Endodermal cell (in vitro differentiated cells): ENCODE measurements around the gene CEP95. TPM values are rescaled to one million over a fixed set of nuclear protein-coding genes. Genes with fewer than 3 reads are reported as not detected.

ENCODE experiments used
- DNase-seq: peaks from one replicate; pipeline ENCODE4 v3.0.0-alpha.2; 2017
- H3K27ac ChIP-seq: 2 replicates; pipeline ENCODE4 v1.5.1; 2013; ENCODE audit warnings: mild to moderate bottlenecking, low read depth, low read length, moderate library complexity
- H3K27me3 ChIP-seq: 2 replicates; pipeline ENCODE4 v1.6.1; 2013; ENCODE audit warnings: mild to moderate bottlenecking, low read length, moderate library complexity; ENCODE audit not compliant: insufficient read depth, control insufficient read depth, poor library complexity, severe bottlenecking
- H3K36me3 ChIP-seq: 2 replicates; pipeline ENCODE4 v1.7.0; 2013; ENCODE audit warnings: mild to moderate bottlenecking, low read length, moderate library complexity; ENCODE audit not compliant: control insufficient read depth, insufficient read depth
- H3K4me1 ChIP-seq: one replicate; pipeline ENCODE4 v1.7.0; 2013; ENCODE audit warnings: low read length; ENCODE audit not compliant: control insufficient read depth, insufficient read depth
- H3K4me3 ChIP-seq: 2 replicates; pipeline ENCODE4 v1.5.1; 2013; ENCODE audit warnings: mild to moderate bottlenecking, low read length, moderate library complexity
- H3K9ac ChIP-seq: 2 replicates; pipeline ENCODE4 v1.6.1; 2013; ENCODE audit warnings: mild to moderate bottlenecking, low read length, moderate library complexity; ENCODE audit not compliant: poor library complexity, severe bottlenecking; ENCODE audit errors: extremely low read depth
- H3K9me3 ChIP-seq: 2 replicates; pipeline ENCODE4 v1.6.1; 2013; ENCODE audit warnings: mild to moderate bottlenecking, low read length, moderate library complexity; ENCODE audit not compliant: control insufficient read depth
- H3K27ac Mint-ChIP-seq: 2 replicates; pipeline ENCODE4 v1.8.0; 2020; ENCODE audit warnings: mixed read lengths
- H3K27me3 Mint-ChIP-seq: 2 replicates; pipeline ENCODE4 v1.8.0; 2021; ENCODE audit warnings: mild to moderate bottlenecking, mixed read lengths; ENCODE audit not compliant: insufficient read depth
- H3K36me3 Mint-ChIP-seq: 2 replicates; pipeline ENCODE4 v1.8.0; 2020; ENCODE audit warnings: low read depth, mixed read lengths
- H3K4me1 Mint-ChIP-seq: 2 replicates; pipeline ENCODE4 v1.8.0; 2020; ENCODE audit warnings: mixed read lengths
- H3K4me3 Mint-ChIP-seq: 2 replicates; pipeline ENCODE4 v1.8.0; 2020; ENCODE audit warnings: mild to moderate bottlenecking, moderate library complexity, mixed read lengths
- H3K9me3 Mint-ChIP-seq: 2 replicates; pipeline ENCODE4 v1.8.0; 2020; ENCODE audit warnings: mild to moderate bottlenecking, mixed read lengths
- WGBS, 2 experiments: methylation state at CpG; one replicate each; pipeline versions ENCODE4 v1.1.5 to v1.1.7; 2013; ENCODE audit warnings: missing lambda C conversion rate in 2 of 2, mixed read lengths in 1 of 2; ENCODE audit not compliant: insufficient coverage in 1 of 2, insufficient read length in 1 of 2; 5-methylcytosine and 5-hydroxymethylcytosine counted together
- microRNA-seq: library from miRNA; unstranded; fragments of <30 nt; microRNA quantifications from one replicate; pipeline ENCODE4 v1.2.0, GENCODE V29; 2020; ENCODE audit warnings: borderline microRNAs expressed
- total RNA-seq, 2 donors: library from RNA; stranded (reverse); fragmentation: NEBNext Ultra II Directional in 1 of 2; extraction: Animal tissue kit (Norgen Biotek cat#: 25700) in 1 of 2; gene quantifications; 2 replicates in 1 of 2; 3 replicates in 1 of 2; pipeline ENCODE4 v1.2.1, GENCODE V29; 2021
- TF ChIP-seq, protein P1 (sequence below): fragments of 200-600 bp; sonication (generic); conservative IDR thresholded peaks from 2 replicates; pipeline ENCODE4 v1.5.0; 2021; ENCODE audit warnings: antibody characterized with exemption, mild to moderate bottlenecking

Gene CEP95
- total RNA-seq, 2 donors from 2014 or later, result 75.5 to 93.9 TPM

GRCh38 chr17:64580384-64581315 lies 73.9 kb downstream of the CEP95 start:
- no peak for DNase-seq
- Mint-ChIP-seq H3K4me3 (no peak overlapping the region), H3K9me3 (no peaks in the 10 kb centered on the region), H3K36me3 (peaks cover 51% of the 10 kb centered on the region), H3K27ac (no peak overlapping the region), H3K27me3 (no peaks in the 10 kb centered on the region), H3K4me1 (no peaks in the 10 kb centered on the region)
- peaks cover 48% of the 10 kb centered on the region for H3K36me3 ChIP-seq
- TF ChIP-seq, protein P1, sequence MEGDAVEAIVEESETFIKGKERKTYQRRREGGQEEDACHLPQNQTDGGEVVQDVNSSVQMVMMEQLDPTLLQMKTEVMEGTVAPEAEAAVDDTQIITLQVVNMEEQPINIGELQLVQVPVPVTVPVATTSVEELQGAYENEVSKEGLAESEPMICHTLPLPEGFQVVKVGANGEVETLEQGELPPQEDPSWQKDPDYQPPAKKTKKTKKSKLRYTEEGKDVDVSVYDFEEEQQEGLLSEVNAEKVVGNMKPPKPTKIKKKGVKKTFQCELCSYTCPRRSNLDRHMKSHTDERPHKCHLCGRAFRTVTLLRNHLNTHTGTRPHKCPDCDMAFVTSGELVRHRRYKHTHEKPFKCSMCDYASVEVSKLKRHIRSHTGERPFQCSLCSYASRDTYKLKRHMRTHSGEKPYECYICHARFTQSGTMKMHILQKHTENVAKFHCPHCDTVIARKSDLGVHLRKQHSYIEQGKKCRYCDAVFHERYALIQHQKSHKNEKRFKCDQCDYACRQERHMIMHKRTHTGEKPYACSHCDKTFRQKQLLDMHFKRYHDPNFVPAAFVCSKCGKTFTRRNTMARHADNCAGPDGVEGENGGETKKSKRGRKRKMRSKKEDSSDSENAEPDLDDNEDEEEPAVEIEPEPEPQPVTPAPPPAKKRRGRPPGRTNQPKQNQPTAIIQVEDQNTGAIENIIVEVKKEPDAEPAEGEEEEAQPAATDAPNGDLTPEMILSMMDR, result no peak
- no peak overlapping the region for H3K27ac ChIP-seq
- H3K4me1 ChIP-seq, result no peaks in the 10 kb centered on the region
- WGBS, 2 experiments, result 70 to 92% methylated on average over 2 to 4 of the region's 7 CpGs
- H3K4me3 ChIP-seq, result no peak overlapping the region
- H3K9me3 ChIP-seq, result no peaks in the 10 kb centered on the region
- no peak overlapping the region for H3K9ac ChIP-seq
- no peaks in the 10 kb centered on the region for H3K27me3 ChIP-seq

GRCh38 chr17:64583038-64583437 lies 76.3 kb downstream of the CEP95 start:
- DNase-seq, result no peak
- Mint-ChIP-seq H3K36me3 (peaks cover 35% of the 10 kb centered on the region), H3K4me3 (no peak overlapping the region), H3K27me3 (no peaks in the 10 kb centered on the region), H3K9me3 (no peaks in the 10 kb centered on the region), H3K4me1 (no peaks in the 10 kb centered on the region), H3K27ac (no peak overlapping the region)
- H3K9ac ChIP-seq, result no peak overlapping the region
- H3K4me3 ChIP-seq, result no peak overlapping the region
- TF ChIP-seq, protein P1, result no peak
- H3K27me3 ChIP-seq, result no peaks in the 10 kb centered on the region
- WGBS, 2 experiments, result 92 to 100% methylated on average over 3 of the region's 3 CpGs
- no peak overlapping the region for H3K27ac ChIP-seq
- peaks cover 37% of the 10 kb centered on the region for H3K36me3 ChIP-seq
- no peaks in the 10 kb centered on the region for H3K4me1 ChIP-seq
- H3K9me3 ChIP-seq, result no peaks in the 10 kb centered on the region

- Histone ChIP-seq H3K4me1 (no peaks in the 10 kb centered on the region), H3K27me3 (no peaks in the 10 kb centered on the region), H3K36me3 (peaks cover 27% of the 10 kb centered on the region), H3K9me3 (no peaks in the 10 kb centered on the region), H3K9ac (no peak overlapping the region), H3K27ac (no peak overlapping the region), H3K4me3 (no peak overlapping the region)
- TF ChIP-seq, protein P1, result no peak
- Mint-ChIP-seq H3K4me1 (no peaks in the 10 kb centered on the region), H3K27ac (no peak overlapping the region), H3K4me3 (no peak overlapping the region), H3K36me3 (peaks cover 32% of the 10 kb centered on the region), H3K27me3 (no peaks in the 10 kb centered on the region), H3K9me3 (no peaks in the 10 kb centered on the region)
- no peak for DNase-seq
- no CpG with 5 or more reads among the region's 2 CpGs for WGBS, 2 experiments
These were observed 78.4 kb downstream of the CEP95 start for GRCh38 chr17:64585146-64585545.

Small RNA genes within 50 kb of the gene (microRNA-seq; reads per million reads assigned to microRNA genes)
- gene MIR3064, result not detected
- gene MIR5047, result not detected

Other genes with a start within 250 kb of the CEP95 start
- gene TEX2, start 243.7 kb upstream of the CEP95 start, total RNA-seq, result 10 to 100 TPM; 11.6 to 13.1 TPM
- under 1 TPM; 0.33 to 0.86 TPM for gene PECAM1, start 116.1 kb upstream of the CEP95 start, total RNA-seq
- gene MILR1, start 57.9 kb upstream of the CEP95 start, total RNA-seq, result under 1 TPM in 1 of 2 donors, not detected in 1; 0.80 TPM
- 10 to 100 TPM; 27.1 to 33.9 TPM for gene POLG2, start 9.9 kb upstream of the CEP95 start, total RNA-seq
- 100 to 1,000 TPM; 687 to 894 TPM for gene DDX5, start 688 bp upstream of the CEP95 start, total RNA-seq
- gene SMURF2, start 155.3 kb downstream of the CEP95 start, total RNA-seq, result 10 to 100 TPM; 33.6 to 34.1 TPM